Liver (tissue), 9 donors: ENCODE data around the gene PRXL2A. TPM values are rescaled to one million over a fixed set of nuclear protein-coding genes. Genes with fewer than 3 reads are reported as not detected.

ENCODE experiments used
- DNase-seq: peaks from one replicate; pipeline ENCODE4 v3.0.0-alpha.2; 2017; ENCODE audit warnings: low spot score
- H3K27ac ChIP-seq, 2 donors: one replicate each; pipeline ENCODE4 v1.7.0; 2013; ENCODE audit warnings: inconsistent platforms in 2 of 2, low read length in 2 of 2, control low read depth in 1 of 2, low read depth in 1 of 2, mild to moderate bottlenecking in 1 of 2
- H3K27me3 ChIP-seq, 4 donors: one replicate each; pipeline versions ENCODE4 v1.6.1 to v1.7.0; 2013; ENCODE audit warnings: low read length in 3 of 4, inconsistent platforms in 1 of 4, mild to moderate bottlenecking in 1 of 4, moderate library complexity in 1 of 4; ENCODE audit not compliant: control insufficient read depth in 4 of 4, insufficient read depth in 4 of 4
- H3K36me3 ChIP-seq, 4 donors: one replicate each; pipeline versions ENCODE4 v1.6.1 to v1.7.0; 2013; ENCODE audit warnings: low read length in 3 of 4, mild to moderate bottlenecking in 3 of 4, low read depth in 1 of 4, moderate library complexity in 1 of 4; ENCODE audit not compliant: control insufficient read depth in 4 of 4, insufficient read depth in 3 of 4
- H3K4me1 ChIP-seq, 4 donors: one replicate each; pipeline versions ENCODE4 v1.6.1 to v1.7.0; 2013; ENCODE audit warnings: low read length in 3 of 4, mild to moderate bottlenecking in 3 of 4, moderate library complexity in 1 of 4; ENCODE audit not compliant: control insufficient read depth in 4 of 4, insufficient read depth in 4 of 4
- H3K4me3 ChIP-seq, 3 donors: one replicate each; pipeline versions ENCODE4 v1.6.1 to v1.7.0; 2013; ENCODE audit warnings: low read length in 3 of 3, control low read depth in 1 of 3, low read depth in 1 of 3, mild to moderate bottlenecking in 1 of 3
- H3K9ac ChIP-seq, 2 donors: one replicate each; pipeline ENCODE4 v1.7.0; 2013; ENCODE audit warnings: low read length in 2 of 2, mild to moderate bottlenecking in 2 of 2, moderate library complexity in 2 of 2, control low read depth in 1 of 2, low read depth in 1 of 2
- H3K9me3 ChIP-seq, 4 donors: one replicate each; pipeline versions ENCODE4 v1.6.1 to v1.7.0; 2013; ENCODE audit warnings: low read length in 3 of 4; ENCODE audit not compliant: control insufficient read depth in 4 of 4
- EGR1 ChIP-seq, 2 donors: IDR thresholded peaks; 2 replicates each; pipeline ENCODE4 v1.6.1; 2016 to 2018; ENCODE audit warnings: antibody characterized with exemption in 2 of 2, low read depth in 2 of 2
- FOXA1 ChIP-seq: IDR thresholded peaks from 2 replicates; pipeline ENCODE4 v1.6.1; 2016; ENCODE audit warnings: antibody characterized with exemption
- FOXA2 ChIP-seq: IDR thresholded peaks from 2 replicates; pipeline ENCODE4 v1.6.1; 2016; ENCODE audit warnings: antibody characterized with exemption
- GABPA ChIP-seq, 2 donors: IDR thresholded peaks in 1 of 2; conservative IDR thresholded peaks in 1 of 2; 2 replicates each; pipeline ENCODE4 v1.6.1; 2016; ENCODE audit warnings: antibody characterized with exemption in 2 of 2, mild to moderate bottlenecking in 1 of 2, moderate library complexity in 1 of 2
- HNF4A ChIP-seq, 2 donors: conservative IDR thresholded peaks; 2 replicates each; pipeline ENCODE4 v1.6.1; 2016; ENCODE audit warnings: antibody characterized with exemption in 2 of 2, mild to moderate bottlenecking in 2 of 2
- HNF4G ChIP-seq: IDR thresholded peaks from 2 replicates; pipeline ENCODE4 v1.6.1; 2016; ENCODE audit warnings: antibody characterized with exemption
- JUND ChIP-seq, 2 donors: IDR thresholded peaks; 2 replicates each; pipeline ENCODE4 v1.6.1; 2016; ENCODE audit warnings: antibody characterized with exemption in 2 of 2
- NR2F2 ChIP-seq: IDR thresholded peaks from 2 replicates; pipeline ENCODE4 v1.6.1; 2016; ENCODE audit warnings: antibody characterized with exemption
- RAD21 ChIP-seq, 2 donors: IDR thresholded peaks; 2 replicates each; pipeline ENCODE4 v1.6.1; 2016; ENCODE audit warnings: antibody characterized with exemption in 2 of 2, mild to moderate bottlenecking in 2 of 2
- RXRA ChIP-seq, 2 donors: IDR thresholded peaks; 2 replicates each; pipeline ENCODE4 v1.6.1; 2017 to 2018; ENCODE audit warnings: antibody characterized with exemption in 2 of 2, mild to moderate bottlenecking in 1 of 2
- SP1 ChIP-seq: IDR thresholded peaks from 2 replicates; pipeline ENCODE4 v1.6.1; 2018; ENCODE audit warnings: antibody characterized with exemption, mild to moderate bottlenecking
- TAF1 ChIP-seq: conservative IDR thresholded peaks from 2 replicates; pipeline ENCODE4 v1.6.1; 2016; ENCODE audit warnings: antibody characterized with exemption, mild to moderate bottlenecking
- YY1 ChIP-seq: IDR thresholded peaks from 2 replicates; pipeline ENCODE4 v1.6.1; 2016; ENCODE audit warnings: antibody characterized with exemption, mild to moderate bottlenecking
- WGBS: extraction: QIAGEN DNeasy Blood & Tissue Kit; methylation state at CpG from one replicate; pipeline ENCODE4 v1.1.7; 2013; 5-methylcytosine and 5-hydroxymethylcytosine counted together
- polyA plus RNA-seq, 2 donors: library from polyadenylated mRNA; stranded (reverse) in 1 of 2; unstranded in 1 of 2; fragments of 200-250 nt in 1 of 2; fragments of >200 nt in 1 of 2; fragmentation: Nextera tagmentation in 1 of 2; extraction: Ambion mirVana in 1 of 2; gene quantifications; one replicate each; pipeline versions ENCODE4 v1.2.1 to v1.2.3, GENCODE V29; 2013 to 2015
- total RNA-seq, 2 donors: library from RNA; depleted of rRNA; stranded (reverse); fragments of >200 nt; gene quantifications; one replicate each; pipeline ENCODE4 v1.2.3, GENCODE V29; 2014
- TF ChIP-seq, protein P1 (sequence below): IDR thresholded peaks from 2 replicates; pipeline ENCODE4 v1.6.1; 2016; ENCODE audit warnings: antibody characterized with exemption
- TF ChIP-seq, protein P2 (sequence below): IDR thresholded peaks from 2 replicates; pipeline ENCODE4 v1.6.1; 2016; ENCODE audit warnings: antibody characterized with exemption, mild to moderate bottlenecking
- TF ChIP-seq, protein P3 (sequence below): IDR thresholded peaks from 2 replicates; pipeline ENCODE4 v1.6.1; 2016; ENCODE audit warnings: antibody characterized with exemption
- TF ChIP-seq, protein P4 (sequence below): IDR thresholded peaks from 2 replicates; pipeline ENCODE4 v1.6.1; 2016; ENCODE audit warnings: antibody characterized with exemption
- TF ChIP-seq, protein P5 (sequence below): fragments of 150-350 bp; IDR thresholded peaks from 2 replicates; pipeline ENCODE4 v1.5.1; 2017; ENCODE audit warnings: improper control_type of control experiment, low read depth, low read length; ENCODE audit not compliant: missing input control
- donor health status: healthy.
- donor health status: healthy.
- donor health status: healthy.
- donor health status: healthy.
- donor health status: healthy.

Gene PRXL2A
- total and polyA plus RNA-seq, 4 donors = 48.5 to 87.4 (median 54.1) TPM

DNA sequence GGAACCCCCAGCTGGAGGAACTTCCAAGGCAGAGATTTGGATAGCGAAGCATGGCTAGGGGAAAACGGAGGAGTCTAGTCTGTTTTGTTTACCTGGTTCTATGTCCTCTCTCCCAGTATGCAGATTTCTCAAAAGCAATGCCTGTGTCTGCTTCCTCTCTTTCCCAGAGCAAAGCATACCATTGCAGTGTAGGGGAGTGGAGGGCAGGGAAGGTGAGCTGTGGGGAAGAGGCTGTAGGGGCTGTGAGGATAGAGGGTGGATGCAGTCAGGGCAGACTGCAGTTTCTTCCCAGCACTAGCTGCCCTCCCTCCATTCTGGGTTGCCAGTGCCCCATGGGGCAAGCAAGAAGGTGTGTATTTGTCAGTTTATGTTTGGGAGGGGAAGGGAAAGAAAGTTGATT is 28.9 kb downstream of the PRXL2A start:
- 76% methylated on average over 2 of the region's 2 CpGs for WGBS

DNA sequence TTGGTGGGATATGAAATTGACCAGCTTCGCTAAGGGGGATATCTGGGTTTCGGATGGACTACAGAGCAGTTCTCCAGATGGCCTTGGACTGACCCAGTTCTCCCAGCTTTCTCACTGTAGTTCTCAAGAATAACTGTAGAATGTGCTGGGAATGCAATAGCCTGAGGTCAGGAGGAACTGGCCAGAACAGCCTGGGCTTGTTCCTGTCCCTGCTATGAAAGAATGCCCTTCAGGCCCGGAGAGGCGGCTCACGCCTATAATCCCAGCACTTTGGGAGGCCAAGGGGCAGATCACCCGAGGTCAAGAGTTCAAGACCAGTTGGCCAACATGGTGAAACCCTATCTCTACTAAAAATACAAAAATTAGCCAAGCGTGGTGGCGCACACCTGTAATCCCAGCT is 33.5 kb downstream of the PRXL2A start:
- Histone ChIP-seq H3K4me1 (peaks cover 0 to 7% (median 4%) of the 10 kb centered on the region in 4 donors), H3K9me3 (no peaks in the 10 kb centered on the region), H3K27me3 (no peaks in the 10 kb centered on the region), H3K36me3 (no peaks in the 10 kb centered on the region), H3K4me3 (no peak overlapping the region), H3K9ac (no peak overlapping the region), H3K27ac (no peak overlapping the region)
- no peak for TF ChIP-seq NR2F2
- DNase-seq = no peak
- WGBS = 93% methylated on average over 8 of the region's 8 CpGs

More for the DNA sequence above, 28.9 kb downstream of the PRXL2A start:
- Histone ChIP-seq H3K36me3 (peaks cover 0 to 5% (median 2%) of the 10 kb centered on the region in 4 donors), H3K27me3 (no peaks in the 10 kb centered on the region), H3K9me3 (no peaks in the 10 kb centered on the region), H3K4me1 (no peaks in the 10 kb centered on the region), H3K4me3 (no peak overlapping the region), H3K27ac (no peak overlapping the region), H3K9ac (no peak overlapping the region)
- TF ChIP-seq RAD21 (IDR thresholded peaks at IDR 0.05) (no peak), JUND (IDR thresholded peaks at IDR 0.05) (no peak)
- DNase-seq = no peak

DNA sequence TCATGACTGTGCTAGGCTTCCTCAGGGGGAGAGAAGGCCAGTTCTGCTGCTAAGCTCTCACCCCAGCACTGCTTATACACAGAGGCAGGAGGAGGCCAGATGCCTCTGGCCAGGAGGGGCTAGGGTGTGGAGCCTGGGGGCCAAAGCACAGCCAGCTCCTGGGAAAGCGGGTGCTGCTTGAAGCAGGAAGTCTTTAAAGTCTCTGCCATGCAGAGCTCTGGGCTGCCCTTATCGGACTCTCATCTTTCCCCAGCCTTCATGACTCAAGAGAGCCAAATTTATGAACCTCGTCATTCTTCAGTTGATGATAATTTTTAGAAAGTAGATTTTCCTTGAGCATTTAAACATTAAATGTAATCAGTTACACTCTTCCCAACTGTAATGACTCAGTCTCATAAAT is 34.5 kb downstream of the PRXL2A start:
- DNase-seq = no peak
- H3K9me3 ChIP-seq = no peaks in the 10 kb centered on the region
- no peak overlapping the region for H3K9ac ChIP-seq
- no peaks in the 10 kb centered on the region for H3K36me3 ChIP-seq
- no peaks in the 10 kb centered on the region for H3K27me3 ChIP-seq
- H3K4me3 ChIP-seq = no peak overlapping the region
- peaks cover 0 to 7% (median 4%) of the 10 kb centered on the region in 4 donors for H3K4me1 ChIP-seq
- TF ChIP-seq GABPA (IDR thresholded peaks at IDR 0.05 in 1 of 2, conservative IDR thresholded peaks at IDR 0.05 in 1 of 2) = no peak
- TF ChIP-seq HNF4G = no peak
- TF ChIP-seq, protein P1, sequence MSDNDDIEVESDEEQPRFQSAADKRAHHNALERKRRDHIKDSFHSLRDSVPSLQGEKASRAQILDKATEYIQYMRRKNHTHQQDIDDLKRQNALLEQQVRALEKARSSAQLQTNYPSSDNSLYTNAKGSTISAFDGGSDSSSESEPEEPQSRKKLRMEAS = no peak
- TF ChIP-seq FOXA2 = no peak
- TF ChIP-seq, protein P2, sequence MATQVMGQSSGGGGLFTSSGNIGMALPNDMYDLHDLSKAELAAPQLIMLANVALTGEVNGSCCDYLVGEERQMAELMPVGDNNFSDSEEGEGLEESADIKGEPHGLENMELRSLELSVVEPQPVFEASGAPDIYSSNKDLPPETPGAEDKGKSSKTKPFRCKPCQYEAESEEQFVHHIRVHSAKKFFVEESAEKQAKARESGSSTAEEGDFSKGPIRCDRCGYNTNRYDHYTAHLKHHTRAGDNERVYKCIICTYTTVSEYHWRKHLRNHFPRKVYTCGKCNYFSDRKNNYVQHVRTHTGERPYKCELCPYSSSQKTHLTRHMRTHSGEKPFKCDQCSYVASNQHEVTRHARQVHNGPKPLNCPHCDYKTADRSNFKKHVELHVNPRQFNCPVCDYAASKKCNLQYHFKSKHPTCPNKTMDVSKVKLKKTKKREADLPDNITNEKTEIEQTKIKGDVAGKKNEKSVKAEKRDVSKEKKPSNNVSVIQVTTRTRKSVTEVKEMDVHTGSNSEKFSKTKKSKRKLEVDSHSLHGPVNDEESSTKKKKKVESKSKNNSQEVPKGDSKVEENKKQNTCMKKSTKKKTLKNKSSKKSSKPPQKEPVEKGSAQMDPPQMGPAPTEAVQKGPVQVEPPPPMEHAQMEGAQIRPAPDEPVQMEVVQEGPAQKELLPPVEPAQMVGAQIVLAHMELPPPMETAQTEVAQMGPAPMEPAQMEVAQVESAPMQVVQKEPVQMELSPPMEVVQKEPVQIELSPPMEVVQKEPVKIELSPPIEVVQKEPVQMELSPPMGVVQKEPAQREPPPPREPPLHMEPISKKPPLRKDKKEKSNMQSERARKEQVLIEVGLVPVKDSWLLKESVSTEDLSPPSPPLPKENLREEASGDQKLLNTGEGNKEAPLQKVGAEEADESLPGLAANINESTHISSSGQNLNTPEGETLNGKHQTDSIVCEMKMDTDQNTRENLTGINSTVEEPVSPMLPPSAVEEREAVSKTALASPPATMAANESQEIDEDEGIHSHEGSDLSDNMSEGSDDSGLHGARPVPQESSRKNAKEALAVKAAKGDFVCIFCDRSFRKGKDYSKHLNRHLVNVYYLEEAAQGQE = no peak
- TF ChIP-seq RAD21 (IDR thresholded peaks at IDR 0.05) = no peak
- TF ChIP-seq FOXA1 = no peak
- TF ChIP-seq SP1 = no peak
- TF ChIP-seq YY1 = no peak
- TF ChIP-seq, protein P3, sequence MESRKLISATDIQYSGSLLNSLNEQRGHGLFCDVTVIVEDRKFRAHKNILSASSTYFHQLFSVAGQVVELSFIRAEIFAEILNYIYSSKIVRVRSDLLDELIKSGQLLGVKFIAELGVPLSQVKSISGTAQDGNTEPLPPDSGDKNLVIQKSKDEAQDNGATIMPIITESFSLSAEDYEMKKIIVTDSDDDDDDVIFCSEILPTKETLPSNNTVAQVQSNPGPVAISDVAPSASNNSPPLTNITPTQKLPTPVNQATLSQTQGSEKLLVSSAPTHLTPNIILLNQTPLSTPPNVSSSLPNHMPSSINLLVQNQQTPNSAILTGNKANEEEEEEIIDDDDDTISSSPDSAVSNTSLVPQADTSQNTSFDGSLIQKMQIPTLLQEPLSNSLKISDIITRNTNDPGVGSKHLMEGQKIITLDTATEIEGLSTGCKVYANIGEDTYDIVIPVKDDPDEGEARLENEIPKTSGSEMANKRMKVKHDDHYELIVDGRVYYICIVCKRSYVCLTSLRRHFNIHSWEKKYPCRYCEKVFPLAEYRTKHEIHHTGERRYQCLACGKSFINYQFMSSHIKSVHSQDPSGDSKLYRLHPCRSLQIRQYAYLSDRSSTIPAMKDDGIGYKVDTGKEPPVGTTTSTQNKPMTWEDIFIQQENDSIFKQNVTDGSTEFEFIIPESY = no peak
- TF ChIP-seq JUND (IDR thresholded peaks at IDR 0.05) = no peak
- TF ChIP-seq NR2F2 = no peak
- no peak for TF ChIP-seq HNF4A (conservative IDR thresholded peaks at IDR 0.05)
- no peak for TF ChIP-seq RXRA (IDR thresholded peaks at IDR 0.05)
- TF ChIP-seq, protein P4, sequence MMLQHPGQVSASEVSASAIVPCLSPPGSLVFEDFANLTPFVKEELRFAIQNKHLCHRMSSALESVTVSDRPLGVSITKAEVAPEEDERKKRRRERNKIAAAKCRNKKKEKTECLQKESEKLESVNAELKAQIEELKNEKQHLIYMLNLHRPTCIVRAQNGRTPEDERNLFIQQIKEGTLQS = no peak
- TF ChIP-seq, protein P5, sequence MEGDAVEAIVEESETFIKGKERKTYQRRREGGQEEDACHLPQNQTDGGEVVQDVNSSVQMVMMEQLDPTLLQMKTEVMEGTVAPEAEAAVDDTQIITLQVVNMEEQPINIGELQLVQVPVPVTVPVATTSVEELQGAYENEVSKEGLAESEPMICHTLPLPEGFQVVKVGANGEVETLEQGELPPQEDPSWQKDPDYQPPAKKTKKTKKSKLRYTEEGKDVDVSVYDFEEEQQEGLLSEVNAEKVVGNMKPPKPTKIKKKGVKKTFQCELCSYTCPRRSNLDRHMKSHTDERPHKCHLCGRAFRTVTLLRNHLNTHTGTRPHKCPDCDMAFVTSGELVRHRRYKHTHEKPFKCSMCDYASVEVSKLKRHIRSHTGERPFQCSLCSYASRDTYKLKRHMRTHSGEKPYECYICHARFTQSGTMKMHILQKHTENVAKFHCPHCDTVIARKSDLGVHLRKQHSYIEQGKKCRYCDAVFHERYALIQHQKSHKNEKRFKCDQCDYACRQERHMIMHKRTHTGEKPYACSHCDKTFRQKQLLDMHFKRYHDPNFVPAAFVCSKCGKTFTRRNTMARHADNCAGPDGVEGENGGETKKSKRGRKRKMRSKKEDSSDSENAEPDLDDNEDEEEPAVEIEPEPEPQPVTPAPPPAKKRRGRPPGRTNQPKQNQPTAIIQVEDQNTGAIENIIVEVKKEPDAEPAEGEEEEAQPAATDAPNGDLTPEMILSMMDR = no peak
- TF ChIP-seq EGR1 (IDR thresholded peaks at IDR 0.05; ENCODE audit: low read depth in 2 of 2) = no peak
- no peak for TF ChIP-seq TAF1
- 86% methylated on average over 3 of the region's 3 CpGs for WGBS
- H3K27ac ChIP-seq = no peak overlapping the region
